ENCODE data around the gene SOAT1. TPM values are rescaled to one million over a fixed set of nuclear protein-coding genes. Genes with fewer than 3 reads are reported as not detected.

Gene SOAT1
- total and polyA plus RNA-seq, 8 donors, result 2.9 to 179 (median 6.6) TPM

DNA sequence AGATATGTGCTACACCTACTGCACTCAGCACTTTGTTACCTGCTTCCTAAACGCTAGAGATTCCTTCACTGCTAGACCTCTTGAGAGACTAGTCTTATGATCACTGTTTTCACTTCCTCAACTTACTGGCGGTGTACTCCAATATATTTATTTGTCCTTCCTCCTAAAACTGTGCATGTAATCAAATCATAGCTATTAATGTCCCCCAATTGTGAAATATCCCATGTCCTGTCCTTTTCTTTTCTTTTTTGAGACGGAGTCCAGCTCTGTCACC, 3.4 kb downstream of the SOAT1 start:
- no peak for DNase-seq
- H3K4me3 ChIP-seq, result peak overlapping the region in 1 of 4 donors; percentile 13
- H3K36me3 ChIP-seq, result no peaks in the 10 kb centered on the region
- intact Hi-C loops (cut with DNase I; ENCODE audit: low total_unique reads), result loop anchor here (10.0 kb wide), 1 partner anchor 68 kb away; the partner anchor contains the start of gene AXDND1
- H3K9me3 ChIP-seq, result no peaks in the 10 kb centered on the region
- WGBS, 5 donors, result 63 to 78% (median 74%) methylated on average over 3 of the region's 3 CpGs
- TF ChIP-seq EP300 (IDR thresholded peaks at IDR 0.05) (no peak), POLR2A (IDR thresholded peaks at IDR 0.05) (no peak), POLR2AphosphoS5 (IDR thresholded peaks at IDR 0.05) (no peak)
- TF ChIP-seq, protein P1, sequence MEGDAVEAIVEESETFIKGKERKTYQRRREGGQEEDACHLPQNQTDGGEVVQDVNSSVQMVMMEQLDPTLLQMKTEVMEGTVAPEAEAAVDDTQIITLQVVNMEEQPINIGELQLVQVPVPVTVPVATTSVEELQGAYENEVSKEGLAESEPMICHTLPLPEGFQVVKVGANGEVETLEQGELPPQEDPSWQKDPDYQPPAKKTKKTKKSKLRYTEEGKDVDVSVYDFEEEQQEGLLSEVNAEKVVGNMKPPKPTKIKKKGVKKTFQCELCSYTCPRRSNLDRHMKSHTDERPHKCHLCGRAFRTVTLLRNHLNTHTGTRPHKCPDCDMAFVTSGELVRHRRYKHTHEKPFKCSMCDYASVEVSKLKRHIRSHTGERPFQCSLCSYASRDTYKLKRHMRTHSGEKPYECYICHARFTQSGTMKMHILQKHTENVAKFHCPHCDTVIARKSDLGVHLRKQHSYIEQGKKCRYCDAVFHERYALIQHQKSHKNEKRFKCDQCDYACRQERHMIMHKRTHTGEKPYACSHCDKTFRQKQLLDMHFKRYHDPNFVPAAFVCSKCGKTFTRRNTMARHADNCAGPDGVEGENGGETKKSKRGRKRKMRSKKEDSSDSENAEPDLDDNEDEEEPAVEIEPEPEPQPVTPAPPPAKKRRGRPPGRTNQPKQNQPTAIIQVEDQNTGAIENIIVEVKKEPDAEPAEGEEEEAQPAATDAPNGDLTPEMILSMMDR (IDR thresholded peaks at IDR 0.05), result no peak
- peaks cover 26 to 66% (median 43%) of the 10 kb centered on the region in 4 donors for H3K4me1 ChIP-seq
- no peaks in the 10 kb centered on the region for H3K27me3 ChIP-seq
- H3K27ac ChIP-seq, result peak overlapping the region in 1 of 5 donors; percentile 5

DNA sequence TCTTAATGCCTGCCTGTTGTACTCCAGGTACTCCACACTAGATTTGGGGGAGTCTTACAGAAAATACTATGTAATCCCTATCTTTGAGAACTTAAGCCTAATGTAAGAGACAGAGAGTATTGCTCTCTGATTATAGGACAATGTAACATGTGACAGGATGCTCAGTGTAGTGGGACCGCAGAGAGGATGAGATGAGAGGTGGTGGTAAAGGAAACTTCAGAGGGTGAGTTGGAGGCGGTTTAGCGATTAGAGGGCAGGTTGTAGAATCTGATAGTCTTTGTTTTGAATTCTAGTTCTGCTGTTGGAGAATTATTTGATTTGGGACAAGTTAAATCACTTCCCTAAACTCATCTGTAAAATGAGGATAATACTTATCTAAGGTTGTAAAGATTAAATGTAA, 5.4 kb downstream of the SOAT1 start:
- 68 to 89% (median 76%) methylated on average over 3 of the region's 3 CpGs for WGBS, 5 donors
- TF ChIP-seq EP300 (IDR thresholded peaks at IDR 0.05) (no peak), POLR2A (IDR thresholded peaks at IDR 0.05) (no peak), POLR2AphosphoS5 (IDR thresholded peaks at IDR 0.05) (no peak)
- TF ChIP-seq, protein P1 (IDR thresholded peaks at IDR 0.05), result no peak
- intact Hi-C loops (cut with DNase I; ENCODE audit: low total_unique reads), result loop anchor here (10.0 kb wide), 1 partner anchor 66 kb away; the partner anchor contains the start of gene AXDND1
- peaks cover 13 to 51% (median 32%) of the 10 kb centered on the region in 4 donors for H3K4me1 ChIP-seq
- H3K4me3 ChIP-seq, result no peak overlapping the region
- H3K27me3 ChIP-seq, result no peaks in the 10 kb centered on the region
- DNase-seq, result no peak
- no peak overlapping the region for H3K27ac ChIP-seq
- H3K9me3 ChIP-seq, result no peaks in the 10 kb centered on the region
- peaks cover 4 to 16% (median 14%) of the 10 kb centered on the region in 4 donors for H3K36me3 ChIP-seq

DNA sequence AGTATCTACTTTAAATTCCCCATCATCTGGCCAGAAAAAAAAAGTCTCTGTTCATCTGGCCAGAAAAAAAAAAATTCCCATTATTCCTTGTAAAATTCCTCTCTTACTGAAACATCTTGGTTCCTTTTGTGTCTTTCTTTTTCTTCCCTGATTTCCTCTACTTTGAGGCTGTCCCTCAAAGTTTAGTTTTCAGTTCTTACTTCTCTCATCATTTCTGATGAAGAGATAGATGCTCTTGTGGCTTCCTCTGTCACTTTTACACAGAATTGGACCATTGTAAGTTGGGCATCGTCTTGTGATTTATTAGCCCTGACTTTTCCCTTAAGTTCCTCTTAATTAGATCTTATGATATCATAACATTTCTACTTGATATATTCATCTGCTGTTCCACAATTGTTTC, 6.5 kb downstream of the SOAT1 start:
- no peak for DNase-seq
- no peak for TF ChIP-seq POLR2AphosphoS5 (IDR thresholded peaks at IDR 0.05)
- no peak for TF ChIP-seq POLR2A (IDR thresholded peaks at IDR 0.05)
- TF ChIP-seq EP300 (IDR thresholded peaks at IDR 0.05), result no peak
- TF ChIP-seq, protein P1 (IDR thresholded peaks at IDR 0.05), result no peak
- 68 to 83% (median 77%) methylated on average over 1 of the region's 1 CpG for WGBS, 5 donors
- H3K27ac ChIP-seq, result no peak overlapping the region
- intact Hi-C loops (cut with DNase I; ENCODE audit: low total_unique reads), result no loop called here
- no peaks in the 10 kb centered on the region for H3K9me3 ChIP-seq
- H3K4me3 ChIP-seq, result no peak overlapping the region
- H3K27me3 ChIP-seq, result no peaks in the 10 kb centered on the region
- H3K36me3 ChIP-seq, result peaks cover 4 to 28% (median 21%) of the 10 kb centered on the region in 4 donors
- H3K4me1 ChIP-seq, result peaks cover 6 to 42% (median 26%) of the 10 kb centered on the region in 4 donors

DNA sequence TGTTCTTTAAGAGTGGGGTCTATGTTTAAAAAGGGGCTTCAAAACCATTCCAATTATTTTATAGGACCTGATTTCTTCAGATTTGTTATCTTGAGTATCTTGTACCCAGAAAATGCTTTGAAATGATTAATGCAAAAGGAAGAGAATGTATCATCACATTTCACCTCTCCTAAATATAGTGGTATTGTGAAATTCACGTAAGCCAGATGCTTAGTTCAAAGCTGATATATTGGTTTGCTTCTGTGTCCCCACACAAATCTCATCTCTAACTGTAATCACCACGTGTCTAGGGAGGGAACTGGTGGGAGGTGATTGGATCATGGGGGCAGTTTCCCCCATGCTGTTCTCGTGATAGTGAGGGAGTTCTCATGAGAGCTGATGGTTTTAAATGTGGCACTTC, 8.5 kb downstream of the SOAT1 start:
- Histone ChIP-seq H3K9me3 (no peaks in the 10 kb centered on the region), H3K27ac (no peak overlapping the region), H3K4me1 (peaks cover 3 to 24% (median 16%) of the 10 kb centered on the region in 4 donors), H3K36me3 (peaks cover 4 to 37% (median 30%) of the 10 kb centered on the region in 4 donors), H3K27me3 (no peaks in the 10 kb centered on the region), H3K4me3 (no peak overlapping the region)
- 78 to 90% (median 83%) methylated on average over 3 of the region's 3 CpGs for WGBS, 5 donors
- intact Hi-C loops (cut with DNase I; ENCODE audit: low total_unique reads), result no loop called here
- TF ChIP-seq POLR2AphosphoS5 (IDR thresholded peaks at IDR 0.05), result no peak
- no peak for TF ChIP-seq EP300 (IDR thresholded peaks at IDR 0.05)
- TF ChIP-seq, protein P1 (IDR thresholded peaks at IDR 0.05), result no peak
- TF ChIP-seq POLR2A (IDR thresholded peaks at IDR 0.05), result no peak
- no peak for DNase-seq

Measured in stomach (tissue), 9 donors.